ENCODE data around the gene THSD4. TPM values are rescaled to one million over a fixed set of nuclear protein-coding genes. Genes with fewer than 3 reads are reported as not detected.

THSD4 gene
- total RNA-seq, 5 donors from 2014 or later (not counting 1 experiment from before 2014, with no cell fraction given): 0.03 to 0.23 (median 0.18) TPM; not detected in 2

GRCh38 chr15:71448688-71449114 lies 333.4 kb downstream of the THSD4 start:
- peaks cover 0 to 8% of the 10 kb centered on the region in 2 experiments for H3K27me3 ChIP-seq (replicated peaks in 1 of 2; ENCODE audit: control insufficient read depth in 2 of 2, extremely low read depth in 1 of 2, insufficient read depth in 2 of 2, low read length in 1 of 2)
- H3K27me3 Mint-ChIP-seq: peaks cover 7 to 8% of the 10 kb centered on the region in 2 donors
- H3K27ac Mint-ChIP-seq: no peak overlapping the region
- H3K36me3 Mint-ChIP-seq: no peaks in the 10 kb centered on the region
- H3K4me1 Mint-ChIP-seq: no peaks in the 10 kb centered on the region
- no peak overlapping the region for H3K4me3 ChIP-seq (ENCODE audit: control insufficient read depth in 1 of 2, extremely low read depth in 1 of 2, low read length in 1 of 2)
- H3K9me3 ChIP-seq: no peaks in the 10 kb centered on the region
- H3K27ac ChIP-seq (ENCODE audit: low read length): no peak overlapping the region
- H3K9me3 Mint-ChIP-seq: no peaks in the 10 kb centered on the region
- no peaks in the 10 kb centered on the region for H3K4me1 ChIP-seq (ENCODE audit: control insufficient read depth in 1 of 2, extremely low read depth in 1 of 2, insufficient read depth in 2 of 2, low read length in 2 of 2)
- WGBS (ENCODE audit: insufficient coverage): 80% methylated on average over 1 of the region's 2 CpGs
- DNase-seq: peak in 1 of 35 experiments; percentile 10
- no peak overlapping the region for H3K4me3 Mint-ChIP-seq
- no peaks in the 10 kb centered on the region for H3K36me3 ChIP-seq (ENCODE audit: control insufficient read depth in 2 of 2, extremely low read depth in 1 of 2, insufficient read depth in 1 of 2, low read length in 1 of 2)
- POLR2A ChIA-PET: no interaction called here
- CTCF ChIA-PET: no interaction called here
- no peak for ATAC-seq (replicated peaks in 1 of 4)

- H3K27me3 ChIP-seq (replicated peaks in 1 of 2; ENCODE audit: control insufficient read depth in 2 of 2, extremely low read depth in 1 of 2, insufficient read depth in 2 of 2, low read length in 1 of 2): peaks cover 0 to 8% of the 10 kb centered on the region in 2 experiments
- no peaks in the 10 kb centered on the region for H3K36me3 Mint-ChIP-seq
- POLR2A ChIA-PET: no interaction called here
- no peaks in the 10 kb centered on the region for H3K4me1 Mint-ChIP-seq
- no peaks in the 10 kb centered on the region for H3K36me3 ChIP-seq (ENCODE audit: control insufficient read depth in 2 of 2, extremely low read depth in 1 of 2, insufficient read depth in 1 of 2, low read length in 1 of 2)
- H3K4me3 Mint-ChIP-seq: no peak overlapping the region
- H3K4me3 ChIP-seq (ENCODE audit: control insufficient read depth in 1 of 2, extremely low read depth in 1 of 2, low read length in 1 of 2): no peak overlapping the region
- H3K9me3 ChIP-seq: no peaks in the 10 kb centered on the region
- ATAC-seq (replicated peaks in 1 of 4) (no peak), DNase-seq (no peak)
- H3K9me3 Mint-ChIP-seq: no peaks in the 10 kb centered on the region
- no peak overlapping the region for H3K27ac ChIP-seq (ENCODE audit: low read length)
- no peaks in the 10 kb centered on the region for H3K4me1 ChIP-seq (ENCODE audit: control insufficient read depth in 1 of 2, extremely low read depth in 1 of 2, insufficient read depth in 2 of 2, low read length in 2 of 2)
- H3K27ac Mint-ChIP-seq: no peak overlapping the region
- peaks cover 7 to 10% of the 10 kb centered on the region in 2 donors for H3K27me3 Mint-ChIP-seq
- CTCF ChIA-PET: no interaction called here
- WGBS (ENCODE audit: insufficient coverage): 80% methylated on average over 1 of the region's 3 CpGs
Observed at GRCh38 chr15:71449363-71449762, 334.1 kb downstream of the THSD4 start.

GRCh38 chr15:71449956-71450355 lies 334.7 kb downstream of the THSD4 start:
- Mint-ChIP-seq H3K27me3 (peaks cover 10 to 11% of the 10 kb centered on the region in 2 donors), H3K9me3 (no peaks in the 10 kb centered on the region), H3K4me3 (no peak overlapping the region), H3K36me3 (no peaks in the 10 kb centered on the region), H3K27ac (no peak overlapping the region), H3K4me1 (no peaks in the 10 kb centered on the region)
- Histone ChIP-seq H3K27me3 (replicated peaks in 1 of 2; ENCODE audit: control insufficient read depth in 2 of 2, extremely low read depth in 1 of 2, insufficient read depth in 2 of 2, low read length in 1 of 2) (peaks cover 0 to 10% of the 10 kb centered on the region in 2 experiments), H3K4me1 (ENCODE audit: control insufficient read depth in 1 of 2, extremely low read depth in 1 of 2, insufficient read depth in 2 of 2, low read length in 2 of 2) (no peaks in the 10 kb centered on the region), H3K27ac (ENCODE audit: low read length) (no peak overlapping the region), H3K36me3 (ENCODE audit: control insufficient read depth in 2 of 2, extremely low read depth in 1 of 2, insufficient read depth in 1 of 2, low read length in 1 of 2) (no peaks in the 10 kb centered on the region), H3K4me3 (ENCODE audit: control insufficient read depth in 1 of 2, extremely low read depth in 1 of 2, low read length in 1 of 2) (no peak overlapping the region), H3K9me3 (no peaks in the 10 kb centered on the region)
- POLR2A ChIA-PET: no interaction called here
- 56% methylated on average over 5 of the region's 5 CpGs for WGBS (ENCODE audit: insufficient coverage)
- CTCF ChIA-PET: no interaction called here
- ATAC-seq (replicated peaks in 1 of 4): no peak
- DNase-seq: no peak

GRCh38 chr15:71451130-71451529 lies 335.9 kb downstream of the THSD4 start:
- H3K4me3 Mint-ChIP-seq: no peak overlapping the region
- peaks cover 0 to 10% of the 10 kb centered on the region in 2 experiments for H3K27me3 ChIP-seq (replicated peaks in 1 of 2; ENCODE audit: control insufficient read depth in 2 of 2, extremely low read depth in 1 of 2, insufficient read depth in 2 of 2, low read length in 1 of 2)
- POLR2A ChIA-PET: no interaction called here

GRCh38 chr15:71452893-71453292 lies 337.6 kb downstream of the THSD4 start:
- Histone ChIP-seq H3K27me3 (replicated peaks in 1 of 2; ENCODE audit: control insufficient read depth in 2 of 2, extremely low read depth in 1 of 2, insufficient read depth in 2 of 2, low read length in 1 of 2) (peaks cover 0 to 13% of the 10 kb centered on the region in 2 experiments), H3K36me3 (ENCODE audit: control insufficient read depth in 2 of 2, extremely low read depth in 1 of 2, insufficient read depth in 1 of 2, low read length in 1 of 2) (no peaks in the 10 kb centered on the region), H3K27ac (ENCODE audit: low read length) (no peak overlapping the region), H3K4me1 (ENCODE audit: control insufficient read depth in 1 of 2, extremely low read depth in 1 of 2, insufficient read depth in 2 of 2, low read length in 2 of 2) (no peaks in the 10 kb centered on the region), H3K9me3 (no peaks in the 10 kb centered on the region), H3K4me3 (ENCODE audit: control insufficient read depth in 1 of 2, extremely low read depth in 1 of 2, low read length in 1 of 2) (no peak overlapping the region)
- no peaks in the 10 kb centered on the region for H3K4me1 Mint-ChIP-seq
- 80% methylated on average over 2 of the region's 3 CpGs for WGBS (ENCODE audit: insufficient coverage)
- H3K27ac Mint-ChIP-seq: no peak overlapping the region
- DNase-seq: no peak
- H3K36me3 Mint-ChIP-seq: no peaks in the 10 kb centered on the region
- H3K4me3 Mint-ChIP-seq: no peak overlapping the region
- H3K9me3 Mint-ChIP-seq: no peaks in the 10 kb centered on the region
- ChIA-PET POLR2A (no interaction called here), CTCF (no interaction called here)
- H3K27me3 Mint-ChIP-seq: peaks cover 15 to 19% of the 10 kb centered on the region in 2 donors
- no peak for ATAC-seq (replicated peaks in 1 of 4)

More at GRCh38 chr15:71451130-71451529, 335.9 kb downstream of the THSD4 start:
- H3K27ac Mint-ChIP-seq: no peak overlapping the region
- no peaks in the 10 kb centered on the region for H3K4me1 ChIP-seq (ENCODE audit: control insufficient read depth in 1 of 2, extremely low read depth in 1 of 2, insufficient read depth in 2 of 2, low read length in 2 of 2)
- WGBS (ENCODE audit: insufficient coverage): 80% methylated on average over 2 of the region's 4 CpGs
- DNase-seq (no peak), ATAC-seq (replicated peaks in 1 of 4) (no peak)
- H3K27ac ChIP-seq (ENCODE audit: low read length): no peak overlapping the region
- CTCF ChIA-PET: interaction anchor here (0.6 to 0.7 kb wide), 2 partner anchors 9 to 627 kb away, joined by 3 to 4 read pairs; no protein-coding TSS in a partner anchor
- no peaks in the 10 kb centered on the region for H3K36me3 ChIP-seq (ENCODE audit: control insufficient read depth in 2 of 2, extremely low read depth in 1 of 2, insufficient read depth in 1 of 2, low read length in 1 of 2)
- no peaks in the 10 kb centered on the region for H3K9me3 Mint-ChIP-seq
- H3K4me1 Mint-ChIP-seq: no peaks in the 10 kb centered on the region
- no peak overlapping the region for H3K4me3 ChIP-seq (ENCODE audit: control insufficient read depth in 1 of 2, extremely low read depth in 1 of 2, low read length in 1 of 2)
- no peaks in the 10 kb centered on the region for H3K9me3 ChIP-seq
- no peaks in the 10 kb centered on the region for H3K36me3 Mint-ChIP-seq
- peaks cover 10 to 14% of the 10 kb centered on the region in 2 donors for H3K27me3 Mint-ChIP-seq

- WGBS (ENCODE audit: insufficient coverage): no CpG with 5 or more reads among the region's 6 CpGs
- CTCF ChIA-PET: no interaction called here
- peaks cover 0 to 13% of the 10 kb centered on the region in 2 experiments for H3K27me3 ChIP-seq (replicated peaks in 1 of 2; ENCODE audit: control insufficient read depth in 2 of 2, extremely low read depth in 1 of 2, insufficient read depth in 2 of 2, low read length in 1 of 2)
Observed at GRCh38 chr15:71454462-71454996, 339.3 kb downstream of the THSD4 start.

More at GRCh38 chr15:71454462-71454996, 339.3 kb downstream of the THSD4 start:
- H3K9me3 ChIP-seq: no peaks in the 10 kb centered on the region
- no peak overlapping the region for H3K4me3 ChIP-seq (ENCODE audit: control insufficient read depth in 1 of 2, extremely low read depth in 1 of 2, low read length in 1 of 2)
- H3K4me1 Mint-ChIP-seq: no peaks in the 10 kb centered on the region
- no peak overlapping the region for H3K4me3 Mint-ChIP-seq
- no peaks in the 10 kb centered on the region for H3K36me3 Mint-ChIP-seq
- H3K36me3 ChIP-seq (ENCODE audit: control insufficient read depth in 2 of 2, extremely low read depth in 1 of 2, insufficient read depth in 1 of 2, low read length in 1 of 2): no peaks in the 10 kb centered on the region
- no peak for ATAC-seq (replicated peaks in 1 of 4)
- H3K27ac Mint-ChIP-seq: no peak overlapping the region
- POLR2A ChIA-PET: no interaction called here
- peaks cover 18 to 21% of the 10 kb centered on the region in 2 donors for H3K27me3 Mint-ChIP-seq
- H3K27ac ChIP-seq (ENCODE audit: low read length): no peak overlapping the region
- H3K4me1 ChIP-seq (ENCODE audit: control insufficient read depth in 1 of 2, extremely low read depth in 1 of 2, insufficient read depth in 2 of 2, low read length in 2 of 2): no peaks in the 10 kb centered on the region
- no peak for DNase-seq
- no peaks in the 10 kb centered on the region for H3K9me3 Mint-ChIP-seq

Data from T-cell (primary cell).